ENCODE measurements around the gene ATP6V0D1. TPM values are rescaled to one million over a fixed set of nuclear protein-coding genes. Genes with fewer than 3 reads are reported as not detected.

ATP6V0D1 gene
- total and polyA plus RNA-seq, 8 donors, result 17.4 to 54.0 (median 32.3) TPM

DNA sequence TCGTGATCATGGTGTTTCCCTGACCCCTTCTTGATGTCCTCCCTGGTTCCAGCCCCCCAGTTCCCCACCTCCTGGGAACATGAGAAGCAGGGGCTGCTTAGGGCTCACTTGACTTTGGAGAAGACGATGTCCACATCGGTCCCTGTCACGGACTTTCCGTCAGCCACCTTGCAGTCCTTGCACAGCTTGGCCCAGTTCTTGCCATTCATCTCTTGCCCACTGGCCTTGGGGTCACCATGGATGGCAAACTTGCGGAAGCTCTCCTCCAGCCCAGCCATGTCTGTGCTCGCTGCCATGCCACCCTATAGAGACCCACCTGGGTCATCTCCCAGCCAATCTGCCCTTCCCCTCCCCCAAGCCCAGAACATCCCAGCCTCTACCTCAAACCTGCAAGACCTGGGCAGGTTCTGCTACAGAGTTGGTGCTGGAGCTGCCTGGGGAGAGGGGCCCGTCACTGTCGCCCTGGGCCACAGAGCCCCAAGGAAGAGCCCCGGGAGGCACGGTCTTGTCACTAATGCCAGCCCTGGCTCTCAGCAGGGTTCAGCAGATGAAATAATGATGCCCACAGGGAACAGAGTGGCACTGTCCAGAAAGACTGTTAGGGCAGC is 90.0 kb downstream of the ATP6V0D1 start:
- Histone ChIP-seq H3K36me3 (no peaks in the 10 kb centered on the region), H3K27me3 (no peaks in the 10 kb centered on the region), H3K9me3 (no peaks in the 10 kb centered on the region), H3K4me3 (no peak overlapping the region), H3K4me1 (peaks cover 7 to 24% (median 9%) of the 10 kb centered on the region in 3 donors), H3K27ac (no peak overlapping the region)
- DNase-seq (peak in 1 of 6 donors; percentile 44), ATAC-seq (no peak), FAIRE-seq (no peak)
- TF ChIP-seq, protein P1, sequence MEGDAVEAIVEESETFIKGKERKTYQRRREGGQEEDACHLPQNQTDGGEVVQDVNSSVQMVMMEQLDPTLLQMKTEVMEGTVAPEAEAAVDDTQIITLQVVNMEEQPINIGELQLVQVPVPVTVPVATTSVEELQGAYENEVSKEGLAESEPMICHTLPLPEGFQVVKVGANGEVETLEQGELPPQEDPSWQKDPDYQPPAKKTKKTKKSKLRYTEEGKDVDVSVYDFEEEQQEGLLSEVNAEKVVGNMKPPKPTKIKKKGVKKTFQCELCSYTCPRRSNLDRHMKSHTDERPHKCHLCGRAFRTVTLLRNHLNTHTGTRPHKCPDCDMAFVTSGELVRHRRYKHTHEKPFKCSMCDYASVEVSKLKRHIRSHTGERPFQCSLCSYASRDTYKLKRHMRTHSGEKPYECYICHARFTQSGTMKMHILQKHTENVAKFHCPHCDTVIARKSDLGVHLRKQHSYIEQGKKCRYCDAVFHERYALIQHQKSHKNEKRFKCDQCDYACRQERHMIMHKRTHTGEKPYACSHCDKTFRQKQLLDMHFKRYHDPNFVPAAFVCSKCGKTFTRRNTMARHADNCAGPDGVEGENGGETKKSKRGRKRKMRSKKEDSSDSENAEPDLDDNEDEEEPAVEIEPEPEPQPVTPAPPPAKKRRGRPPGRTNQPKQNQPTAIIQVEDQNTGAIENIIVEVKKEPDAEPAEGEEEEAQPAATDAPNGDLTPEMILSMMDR (IDR thresholded peaks at IDR 0.05), result no peak
- 90 to 94% methylated on average over 11 of the region's 11 CpGs for WGBS, 2 donors
- intact Hi-C loops (cut with DNase I), result no loop called here

GRCh38 chr16:67389911-67390815 is 90.8 kb downstream of the ATP6V0D1 start:
- FAIRE-seq (no peak), DNase-seq (peak in 4 of 6 donors; percentile 10 to 61 (median 46)), ATAC-seq (peak in 1 of 4 donors; percentile 16)
- WGBS, 2 donors, result 83 to 91% methylated on average over 27 of the region's 27 CpGs
- no peaks in the 10 kb centered on the region for H3K9me3 ChIP-seq
- no peak overlapping the region for H3K4me3 ChIP-seq
- H3K27ac ChIP-seq, result no peak overlapping the region
- peaks cover 0 to 16% (median 1%) of the 10 kb centered on the region in 3 donors for H3K4me1 ChIP-seq
- H3K27me3 ChIP-seq, result no peaks in the 10 kb centered on the region
- TF ChIP-seq, protein P1 (IDR thresholded peaks at IDR 0.05), result no peak
- H3K36me3 ChIP-seq, result no peaks in the 10 kb centered on the region
- intact Hi-C loops (cut with DNase I), result no loop called here

GRCh38 chr16:67388591-67388990 is 92.4 kb downstream of the ATP6V0D1 start:
- Histone ChIP-seq H3K27ac (no peak overlapping the region), H3K36me3 (no peaks in the 10 kb centered on the region), H3K27me3 (no peaks in the 10 kb centered on the region), H3K9me3 (no peaks in the 10 kb centered on the region), H3K4me1 (peaks cover 0 to 5% (median 0%) of the 10 kb centered on the region in 3 donors), H3K4me3 (no peak overlapping the region)
- intact Hi-C loops (cut with DNase I), result no loop called here
- WGBS, 2 donors, result 83 to 89% methylated on average over 2 of the region's 2 CpGs
- FAIRE-seq, result no peak
- TF ChIP-seq, protein P1 (IDR thresholded peaks at IDR 0.05), result no peak
- no peak for ATAC-seq
- no peak for DNase-seq

DNA sequence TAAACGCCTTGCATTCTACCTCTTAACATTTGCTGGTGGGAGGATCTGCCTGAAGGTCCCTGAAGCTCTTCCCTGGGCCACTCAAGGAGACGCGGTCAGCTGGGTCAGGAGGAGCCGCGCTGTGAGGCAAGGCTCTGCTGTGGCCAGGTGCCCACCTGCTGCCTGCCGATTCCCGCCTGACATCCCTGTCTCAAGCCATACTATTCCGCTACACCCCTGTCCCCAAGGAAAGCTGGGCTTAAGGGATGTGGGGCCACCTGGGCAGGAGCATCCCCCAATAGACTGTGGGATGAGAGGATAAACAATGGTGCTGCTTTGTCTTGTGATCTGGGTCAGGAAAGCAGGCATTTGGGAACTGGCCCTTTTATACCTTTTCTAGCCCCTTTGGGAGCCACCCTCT is 92.8 kb downstream of the ATP6V0D1 start:
- FAIRE-seq, result no peak
- Histone ChIP-seq H3K9me3 (no peaks in the 10 kb centered on the region), H3K4me3 (no peak overlapping the region), H3K36me3 (no peaks in the 10 kb centered on the region), H3K27ac (no peak overlapping the region), H3K27me3 (no peaks in the 10 kb centered on the region), H3K4me1 (peaks cover 0 to 4% (median 0%) of the 10 kb centered on the region in 3 donors)
- TF ChIP-seq, protein P1 (IDR thresholded peaks at IDR 0.05), result no peak
- intact Hi-C loops (cut with DNase I), result no loop called here
- no peak for ATAC-seq
- 88 to 93% methylated on average over 8 of the region's 8 CpGs for WGBS, 2 donors
- DNase-seq, result no peak

Other genes with a start within 250 kb of the ATP6V0D1 start
- gene FHOD1, start 233.7 kb downstream of the ATP6V0D1 start, total RNA-seq, result 10 to 100 TPM in 2 of 6 donors, 1 to 10 TPM in 4; 7.8 to 20.8 (median 8.8) TPM
- 10 to 100 TPM; 34.0 to 41.2 TPM for gene FHOD1, start 233.7 kb downstream of the ATP6V0D1 start, polyA plus RNA-seq
- gene SLC9A5, start 232.2 kb downstream of the ATP6V0D1 start, total RNA-seq, result under 1 TPM; 0.22 to 0.69 (median 0.48) TPM
- 1 to 10 TPM; 1.3 to 1.5 TPM for gene SLC9A5, start 232.2 kb downstream of the ATP6V0D1 start, polyA plus RNA-seq
- 1 to 10 TPM; 3.5 to 8.1 (median 5.2) TPM for gene PLEKHG4, start 201.6 kb downstream of the ATP6V0D1 start, total RNA-seq
- 10 to 100 TPM; 17.2 to 28.5 TPM for gene PLEKHG4, start 201.6 kb downstream of the ATP6V0D1 start, polyA plus RNA-seq
- gene KCTD19, start 154.4 kb downstream of the ATP6V0D1 start, total RNA-seq, result under 1 TPM in 4 of 6 donors, not detected in 2; 0.09 to 0.56 (median 0.36) TPM
- under 1 TPM; 0.42 to 0.70 TPM for gene KCTD19, start 154.4 kb downstream of the ATP6V0D1 start, polyA plus RNA-seq
- gene LRRC36, start 154.3 kb downstream of the ATP6V0D1 start, total RNA-seq, result 1 to 10 TPM; 1.3 to 2.7 (median 2.1) TPM
- gene LRRC36, start 154.3 kb downstream of the ATP6V0D1 start, polyA plus RNA-seq, result 10 to 100 TPM in 1 of 2 donors, 1 to 10 TPM in 1; 4.2 to 16.4 TPM
- gene TPPP3, start 87.7 kb downstream of the ATP6V0D1 start, total RNA-seq, result 10 to 100 TPM in 2 of 6 donors, 1 to 10 TPM in 4; 4.5 to 30.3 (median 7.1) TPM
- gene TPPP3, start 87.7 kb downstream of the ATP6V0D1 start, polyA plus RNA-seq, result 10 to 100 TPM; 30.1 to 76.2 TPM
- 10 to 100 TPM in 2 of 6 donors, 1 to 10 TPM in 4; 8.1 to 11.3 (median 9.7) TPM for gene ZDHHC1, start 64.7 kb downstream of the ATP6V0D1 start, total RNA-seq
- gene ZDHHC1, start 64.7 kb downstream of the ATP6V0D1 start, polyA plus RNA-seq, result 10 to 100 TPM; 11.2 to 15.2 TPM
- gene HSD11B2, start 50.0 kb downstream of the ATP6V0D1 start, total RNA-seq, result 1 to 10 TPM; 1.4 to 6.8 (median 5.0) TPM
- gene HSD11B2, start 50.0 kb downstream of the ATP6V0D1 start, polyA plus RNA-seq, result 10 to 100 TPM in 1 of 2 donors, 1 to 10 TPM in 1; 7.7 to 11.3 TPM
- not detected for gene AGRP, start 2.4 kb upstream of the ATP6V0D1 start, total RNA-seq
- gene AGRP, start 2.4 kb upstream of the ATP6V0D1 start, polyA plus RNA-seq, result under 1 TPM in 1 of 2 donors, not detected in 1; 0.23 TPM
- gene RIPOR1, start 47.7 kb upstream of the ATP6V0D1 start, total RNA-seq, result 10 to 100 TPM; 31.8 to 53.8 (median 34.0) TPM
- 10 to 100 TPM; 43.3 to 49.1 TPM for gene RIPOR1, start 47.7 kb upstream of the ATP6V0D1 start, polyA plus RNA-seq
- 10 to 100 TPM; 15.6 to 25.2 (median 17.0) TPM for gene CTCF, start 81.4 kb upstream of the ATP6V0D1 start, total RNA-seq
- gene CTCF, start 81.4 kb upstream of the ATP6V0D1 start, polyA plus RNA-seq, result 10 to 100 TPM; 13.3 to 18.9 TPM
- gene CARMIL2, start 164.0 kb upstream of the ATP6V0D1 start, total RNA-seq, result 1 to 10 TPM in 5 of 6 donors, under 1 TPM in 1; 0.75 to 2.3 (median 1.3) TPM
- 1 to 10 TPM; 2.5 to 4.3 TPM for gene CARMIL2, start 164.0 kb upstream of the ATP6V0D1 start, polyA plus RNA-seq
- gene ACD, start 179.1 kb upstream of the ATP6V0D1 start, total RNA-seq, result 10 to 100 TPM in 2 of 6 donors, 1 to 10 TPM in 4; 6.6 to 10.8 (median 9.7) TPM
- 10 to 100 TPM; 16.9 to 29.0 TPM for gene ACD, start 179.1 kb upstream of the ATP6V0D1 start, polyA plus RNA-seq
- 10 to 100 TPM in 4 of 6 donors, 1 to 10 TPM in 2; 8.6 to 18.2 (median 15.7) TPM for gene PARD6A, start 179.8 kb upstream of the ATP6V0D1 start, total RNA-seq
- gene PARD6A, start 179.8 kb upstream of the ATP6V0D1 start, polyA plus RNA-seq, result 10 to 100 TPM; 11.6 to 14.3 TPM
- gene ENKD1, start 185.6 kb upstream of the ATP6V0D1 start, total RNA-seq, result 10 to 100 TPM; 24.3 to 60.1 (median 44.2) TPM
- 100 to 1,000 TPM; 150 to 171 TPM for gene ENKD1, start 185.6 kb upstream of the ATP6V0D1 start, polyA plus RNA-seq
- gene C16orf86, start 185.7 kb upstream of the ATP6V0D1 start, total RNA-seq, result 1 to 10 TPM; 1.4 to 4.1 (median 2.4) TPM
- gene C16orf86, start 185.7 kb upstream of the ATP6V0D1 start, polyA plus RNA-seq, result 1 to 10 TPM; 5.7 to 7.6 TPM
- gene GFOD2, start 238.2 kb upstream of the ATP6V0D1 start, total RNA-seq, result 10 to 100 TPM in 2 of 6 donors, 1 to 10 TPM in 4; 6.4 to 12.9 (median 8.8) TPM
- gene GFOD2, start 238.2 kb upstream of the ATP6V0D1 start, polyA plus RNA-seq, result 10 to 100 TPM; 10.0 to 17.2 TPM

Data from pancreas (tissue), 10 donors.